A673 (cell line): ENCODE measurements around the gene ZNF816. TPM values are rescaled to one million over a fixed set of nuclear protein-coding genes. Genes with fewer than 3 reads are reported as not detected.

Source experiments
- Bru-seq: library from RNA; stranded (reverse); fragments of 400-500 nt; gene quantifications from one replicate; lab custom pipeline; 2021; lab: Mats Ljungman, UMichigan
- BruChase-seq, 2 experiments: library from RNA; stranded (reverse); fragments of 400-500 nt; gene quantifications; one replicate each; lab custom pipeline; 2021; lab: Mats Ljungman, UMichigan
- BruUV-seq: library from RNA; stranded (reverse); fragments of 400-500 nt; replicated peaks from 2 replicates; lab custom pipeline; 2021; lab: Mats Ljungman, UMichigan
- CTCF ChIA-PET: fragments of 300-600 bp; sonication (Branson Sonifier 250); formaldehyde crosslinking; loops from one replicate; lab custom pipeline; 2022; ENCODE audit warnings: antibody characterized with exemption; lab: Charles Lee
- POLR2A ChIA-PET: fragments of 300-600 bp; sonication (Branson Sonifier 250); formaldehyde crosslinking; loops from one replicate; lab custom pipeline; 2022; ENCODE audit warnings: antibody characterized with exemption; ENCODE audit not compliant: low non-redundant PET; lab: Charles Lee
- DNase-seq: peaks from one replicate; pipeline ENCODE4 v3.0.0-alpha.2; 2015; ENCODE audit warnings: low spot score
- H3K27ac ChIP-seq: fragments of 200-600 bp; sonication (generic); 2 replicates; pipeline ENCODE4 v1.5.1; 2016; ENCODE audit warnings: mixed run types, low read depth, mild to moderate bottlenecking, mixed read lengths, antibody characterized with exemption, low read length; ENCODE audit not compliant: poor library complexity, severe bottlenecking
- H3K27me3 ChIP-seq: fragments of 200-600 bp; sonication (generic); replicated peaks from 2 replicates; pipeline ENCODE4 v1.6.1; 2017; ENCODE audit warnings: mixed run types, low read depth, mild to moderate bottlenecking, mixed read lengths, antibody characterized with exemption, low read length; ENCODE audit not compliant: insufficient read depth, poor library complexity
- H3K36me3 ChIP-seq: fragments of 200-600 bp; sonication (generic); 2 replicates; pipeline ENCODE4 v1.6.1; 2016; ENCODE audit warnings: mixed run types, mild to moderate bottlenecking, mixed read lengths, antibody characterized with exemption, low read length; ENCODE audit not compliant: insufficient read depth, poor library complexity, severe bottlenecking
- H3K4me1 ChIP-seq: fragments of 200-600 bp; sonication (generic); 2 replicates; pipeline ENCODE4 v1.6.1; 2017; ENCODE audit warnings: mixed run types, mild to moderate bottlenecking, mixed read lengths, antibody characterized with exemption, low read length; ENCODE audit not compliant: insufficient read depth, poor library complexity, severe bottlenecking
- H3K4me3 ChIP-seq: fragments of 200-600 bp; sonication (generic); 2 replicates; pipeline ENCODE4 v1.5.1; 2016; ENCODE audit warnings: low read depth, mixed run types, mild to moderate bottlenecking, mixed read lengths, low read length; ENCODE audit not compliant: poor library complexity, severe bottlenecking
- H3K9me3 ChIP-seq: fragments of 200-600 bp; sonication (generic); 2 replicates; pipeline ENCODE4 v1.6.1; 2016; ENCODE audit warnings: mixed run types, low read depth, mild to moderate bottlenecking, mixed read lengths, antibody characterized with exemption, low read length; ENCODE audit not compliant: poor library complexity, severe bottlenecking
- EZH2 ChIP-seq: fragments of 200-600 bp; sonication (generic); IDR thresholded peaks from 2 replicates; pipeline ENCODE4 v1.6.1; 2017; ENCODE audit warnings: borderline replicate concordance, low read depth, mild to moderate bottlenecking, mixed read lengths, antibody characterized with exemption, low read length; ENCODE audit not compliant: poor library complexity, severe bottlenecking
- intact Hi-C: fragments of 100-400 bp; cut with micrococcal nuclease; formaldehyde crosslinking; loops from one replicate; pipeline ENCODE4 v1.10.0; 2022; ENCODE audit not compliant: unreplicated experiment
- long read RNA-seq: library from polyadenylated mRNA; stranded (forward); transcript quantifications from one replicate; pipeline ENCODE4 v2.0.0, GENCODE V29; 2022
- total RNA-seq: library from RNA; stranded (reverse); gene quantifications from 2 replicates; pipeline ENCODE4 v1.2.3, GENCODE V29; 2021
- TF ChIP-seq, protein P1 (sequence below): fragments of 300-800, 200-600 bp; sonication (generic); conservative IDR thresholded peaks from 2 replicates; pipeline ENCODE4 v1.5.1; 2017; ENCODE audit warnings: low read depth, mild to moderate bottlenecking, antibody characterized with exemption, low read length, moderate library complexity, mixed read lengths

ZNF816 gene
- total RNA-seq (6.4 and 6.6 TPM in 2 replicates), Bru-seq, nascent RNA (percentile 65 among the genes with signal in this experiment), BruChase-seq, experiment 1, labeled RNA remaining after a 2-hour chase (percentile 70 among the genes with signal in this experiment), BruChase-seq, experiment 2, labeled RNA remaining after a 6-hour chase (percentile 64 among the genes with signal in this experiment)
- long read RNA-seq, partial matches to known transcripts = 2 of 9 reads
- long read RNA-seq, other reads (novel, unspliced or antisense) = 2 of 9 reads

DNA sequence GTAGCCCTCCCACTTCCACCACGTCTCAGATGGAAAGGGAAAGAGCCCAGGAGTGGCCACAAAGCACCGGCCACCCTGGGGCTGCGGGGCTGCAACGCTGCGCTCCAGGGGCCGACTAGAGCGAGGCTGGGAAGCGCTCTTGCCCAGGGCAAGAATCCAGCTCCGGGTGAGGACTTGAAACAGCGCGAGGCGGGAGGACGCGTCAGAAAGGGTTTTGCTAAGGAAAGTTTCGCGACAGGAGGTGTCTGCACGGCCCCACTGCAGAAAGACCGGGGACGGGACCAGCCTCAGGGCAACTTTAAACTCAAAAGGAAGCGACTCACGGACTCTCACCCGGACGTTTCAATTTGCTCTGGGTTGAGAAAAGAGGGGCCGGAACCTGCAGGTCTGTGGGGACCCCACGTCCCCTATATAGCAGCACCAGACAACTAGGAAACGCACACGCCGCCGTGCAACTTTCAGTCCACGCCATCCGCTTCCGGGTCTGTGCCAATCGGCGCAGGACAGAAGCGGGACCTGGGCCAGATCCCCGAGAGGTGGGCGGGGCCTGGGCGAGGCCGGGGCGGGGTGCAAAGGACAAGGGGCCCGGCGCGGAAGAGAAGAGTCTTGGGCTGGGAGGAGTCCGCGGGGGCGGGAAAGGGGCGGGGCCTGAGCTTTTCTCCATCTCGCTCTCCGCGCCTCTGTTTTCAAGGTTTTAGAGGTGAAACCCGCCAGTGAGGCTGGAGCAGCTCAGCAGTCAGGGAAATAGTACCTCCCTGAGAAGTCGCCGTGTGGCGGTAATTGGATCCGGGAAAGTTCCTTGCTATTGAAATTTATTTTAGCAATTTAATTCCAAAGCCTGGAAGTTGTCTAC lies at the start of gene ZNF816:
Gene ZNF816 (minus strand): TSS at position 488 of the 853 bp plus-strand sequence. CDS start 6,792 bp downstream, outside the sequence.
- H3K9me3 ChIP-seq = peaks cover 33% of the 10 kb centered on the region
- no peaks in the 10 kb centered on the region for H3K36me3 ChIP-seq
- no TSS peak for BruUV-seq
- TF ChIP-seq, protein P1, sequence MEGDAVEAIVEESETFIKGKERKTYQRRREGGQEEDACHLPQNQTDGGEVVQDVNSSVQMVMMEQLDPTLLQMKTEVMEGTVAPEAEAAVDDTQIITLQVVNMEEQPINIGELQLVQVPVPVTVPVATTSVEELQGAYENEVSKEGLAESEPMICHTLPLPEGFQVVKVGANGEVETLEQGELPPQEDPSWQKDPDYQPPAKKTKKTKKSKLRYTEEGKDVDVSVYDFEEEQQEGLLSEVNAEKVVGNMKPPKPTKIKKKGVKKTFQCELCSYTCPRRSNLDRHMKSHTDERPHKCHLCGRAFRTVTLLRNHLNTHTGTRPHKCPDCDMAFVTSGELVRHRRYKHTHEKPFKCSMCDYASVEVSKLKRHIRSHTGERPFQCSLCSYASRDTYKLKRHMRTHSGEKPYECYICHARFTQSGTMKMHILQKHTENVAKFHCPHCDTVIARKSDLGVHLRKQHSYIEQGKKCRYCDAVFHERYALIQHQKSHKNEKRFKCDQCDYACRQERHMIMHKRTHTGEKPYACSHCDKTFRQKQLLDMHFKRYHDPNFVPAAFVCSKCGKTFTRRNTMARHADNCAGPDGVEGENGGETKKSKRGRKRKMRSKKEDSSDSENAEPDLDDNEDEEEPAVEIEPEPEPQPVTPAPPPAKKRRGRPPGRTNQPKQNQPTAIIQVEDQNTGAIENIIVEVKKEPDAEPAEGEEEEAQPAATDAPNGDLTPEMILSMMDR = no peak
- no peak for TF ChIP-seq EZH2
- peak; percentile 96 for DNase-seq
- H3K4me1 ChIP-seq = no peaks in the 10 kb centered on the region
- no peaks in the 10 kb centered on the region for H3K27me3 ChIP-seq
- peak within 1 kb of the TSS; percentile 55 for H3K27ac ChIP-seq
- peak within 1 kb of the TSS; percentile 52 for H3K4me3 ChIP-seq
- CTCF ChIA-PET = no interaction called here
- intact Hi-C loops = no loop called here
- POLR2A ChIA-PET = no interaction called here

DNA sequence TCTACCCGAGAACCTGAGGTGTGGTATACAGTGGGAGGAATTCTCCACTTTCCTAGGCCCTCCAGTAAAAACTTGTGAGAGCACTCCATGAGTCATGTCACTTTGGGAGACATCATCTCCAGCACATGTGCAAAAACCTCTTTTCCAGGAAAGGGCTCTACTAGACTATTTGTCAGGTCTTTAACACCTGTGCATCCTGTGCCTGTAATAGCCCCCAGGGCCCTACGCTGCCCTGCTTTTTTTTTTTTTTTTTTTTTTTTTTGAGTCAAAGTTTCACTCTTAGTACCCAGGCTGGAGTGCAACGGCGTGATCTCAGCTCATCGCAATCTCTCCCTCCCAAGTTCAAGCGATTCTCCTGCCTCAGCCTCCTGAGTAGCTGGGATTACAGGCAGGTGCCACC lies 49.3 kb upstream of the ZNF816 start:
- Histone ChIP-seq H3K27ac (no peak overlapping the region), H3K27me3 (no peaks in the 10 kb centered on the region), H3K9me3 (peaks cover 12% of the 10 kb centered on the region), H3K4me1 (no peaks in the 10 kb centered on the region), H3K4me3 (no peak overlapping the region), H3K36me3 (no peaks in the 10 kb centered on the region)
- DNase-seq = no peak
- TF ChIP-seq EZH2 = no peak
- TF ChIP-seq, protein P1 = no peak
- intact Hi-C loops = no loop called here
- no TSS peak for BruUV-seq
- CTCF ChIA-PET = no interaction called here
- POLR2A ChIA-PET = no interaction called here

DNA sequence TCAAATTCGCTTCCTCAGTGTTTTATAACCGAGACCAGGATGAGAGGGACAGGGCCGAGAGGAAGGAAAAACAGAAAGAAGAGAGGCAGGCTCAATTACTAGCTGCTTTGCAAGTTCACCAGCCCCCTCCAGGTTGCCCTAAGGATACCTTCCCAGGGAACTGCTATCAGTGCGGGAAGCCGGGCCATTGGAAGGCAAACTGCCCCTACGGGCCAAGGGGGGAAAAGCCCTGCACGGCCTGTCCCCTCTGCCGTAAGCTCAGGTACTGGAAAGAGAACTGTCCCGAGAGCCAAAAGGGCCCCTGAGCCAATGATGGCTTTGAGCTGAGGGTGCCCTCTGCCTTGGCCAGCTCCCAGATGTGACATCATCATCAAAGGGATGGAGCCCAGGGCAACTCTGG lies 47.8 kb upstream of the ZNF816 start:
- H3K27me3 ChIP-seq = no peaks in the 10 kb centered on the region
- no TSS peak for BruUV-seq
- CTCF ChIA-PET = no interaction called here
- peaks cover 12% of the 10 kb centered on the region for H3K9me3 ChIP-seq
- no peaks in the 10 kb centered on the region for H3K4me1 ChIP-seq
- intact Hi-C loops = no loop called here
- H3K36me3 ChIP-seq = no peaks in the 10 kb centered on the region
- no peak for DNase-seq
- no peak overlapping the region for H3K4me3 ChIP-seq
- POLR2A ChIA-PET = no interaction called here
- H3K27ac ChIP-seq = no peak overlapping the region
- TF ChIP-seq EZH2 = no peak
- TF ChIP-seq, protein P1 = no peak
